Natural killer cell (primary cell): ENCODE results near the gene HUNK. TPM values are rescaled to one million over a fixed set of nuclear protein-coding genes. Genes with fewer than 3 reads are reported as not detected.

Source experiments
- ATAC-seq, 3 donors: fragments of 150-1000 bp in 2 of 3; fragments of 200-7000 bp in 1 of 3; cut with Tn5 transposase; 1 replicate in 1 of 3; 2 replicates in 2 of 3; pipeline ENCODE4 v1.10.0; 2021; ENCODE audit warnings: mild to moderate bottlenecking in 2 of 3, moderate library complexity in 2 of 3
- DNase-seq, 2 donors: peaks; one replicate each; pipeline versions ENCODE4 v3.0.0 to v3.0.0-alpha.2; 2013 to 2021; ENCODE audit warnings: mixed read lengths in 1 of 2
- H3K27ac ChIP-seq: one replicate; pipeline ENCODE4 v1.5.1; 2013; ENCODE audit warnings: mild to moderate bottlenecking, low read length
- H3K27me3 ChIP-seq: one replicate; pipeline ENCODE4 v1.6.1; 2013; ENCODE audit warnings: low read length; ENCODE audit not compliant: control insufficient read depth, insufficient read depth
- H3K36me3 ChIP-seq: one replicate; pipeline ENCODE4 v1.6.1; 2013; ENCODE audit warnings: low read length; ENCODE audit not compliant: control insufficient read depth, insufficient read depth
- H3K4me1 ChIP-seq: one replicate; pipeline ENCODE4 v1.6.1; 2013; ENCODE audit warnings: low read length; ENCODE audit not compliant: control insufficient read depth, insufficient read depth
- H3K4me3 ChIP-seq: one replicate; pipeline ENCODE4 v1.5.1; 2013; ENCODE audit warnings: low read length
- H3K9me3 ChIP-seq: one replicate; pipeline ENCODE4 v1.6.1; 2013; ENCODE audit warnings: low read length; ENCODE audit not compliant: control insufficient read depth, insufficient read depth
- H3K27ac Mint-ChIP-seq, 2 donors: one replicate each; pipeline ENCODE4 v1.8.0; 2022; ENCODE audit warnings: mild to moderate bottlenecking in 2 of 2, mixed read lengths in 2 of 2, moderate library complexity in 1 of 2
- H3K27me3 Mint-ChIP-seq, 2 donors: one replicate each; pipeline ENCODE4 v1.8.0; 2022; ENCODE audit warnings: low read depth in 2 of 2, mixed read lengths in 2 of 2
- H3K36me3 Mint-ChIP-seq: one replicate; pipeline ENCODE4 v1.8.0; 2022; ENCODE audit warnings: mixed read lengths
- H3K4me1 Mint-ChIP-seq, 2 donors: one replicate each; pipeline ENCODE4 v1.8.0; 2022; ENCODE audit warnings: mixed read lengths in 2 of 2
- H3K4me3 Mint-ChIP-seq: one replicate; pipeline ENCODE4 v1.8.0; 2022; ENCODE audit warnings: mild to moderate bottlenecking, moderate library complexity, mixed read lengths
- H3K9me3 Mint-ChIP-seq, 2 donors: one replicate each; pipeline ENCODE4 v1.8.0; 2022; ENCODE audit warnings: mixed read lengths in 2 of 2
- WGBS: methylation state at CpG from one replicate; pipeline ENCODE4 v1.1.7; 2013; ENCODE audit warnings: missing lambda C conversion rate; ENCODE audit not compliant: insufficient coverage; 5-methylcytosine and 5-hydroxymethylcytosine counted together
- intact Hi-C: fragments of 100-400 bp; cut with micrococcal nuclease; formaldehyde crosslinking; loops from one replicate; pipeline ENCODE4 v1.14.2; 2022
- total RNA-seq, 4 donors: library from RNA; stranded (reverse); fragments of 120-200 nt in 1 of 4; gene quantifications; one replicate each; pipeline versions ENCODE4 v1.2.3 to v1.2.4, GENCODE V29; 2013 to 2022
- TF ChIP-seq, protein P1 (sequence below): fragments of 200-600 bp; IDR thresholded peaks from one replicate; pipeline ENCODE4 v1.8.0; 2022; ENCODE audit warnings: antibody characterized with exemption

The HUNK gene
- total RNA-seq, 3 donors from 2014 or later (not counting 1 experiment from before 2014, with no cell fraction given): not detected

DNA sequence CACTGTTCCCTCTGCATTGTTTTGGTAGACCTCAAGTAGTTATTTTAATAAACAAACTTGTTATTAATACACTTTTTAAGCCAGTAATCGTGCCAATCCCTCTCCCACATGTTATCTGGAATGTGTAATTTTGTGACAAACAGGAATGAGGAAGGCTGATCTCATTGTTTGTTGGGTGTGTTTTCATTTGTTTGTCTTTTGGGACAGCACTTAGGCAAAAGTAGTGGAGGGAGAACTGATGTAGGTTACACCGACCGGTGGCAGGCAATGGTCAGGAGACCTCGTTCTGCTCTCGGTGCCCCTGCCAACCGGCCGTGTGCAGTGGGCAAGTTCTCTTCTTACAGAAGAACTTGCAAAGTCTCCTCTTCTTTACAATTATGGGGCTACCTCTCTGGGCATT, 99.8 kb downstream of the HUNK start:
- intact Hi-C loops: no loop called here
- H3K4me1 Mint-ChIP-seq: peaks cover 20 to 26% of the 10 kb centered on the region in 2 donors
- H3K9me3 ChIP-seq: peaks cover 8% of the 10 kb centered on the region
- H3K27me3 Mint-ChIP-seq: peaks cover 0 to 5% of the 10 kb centered on the region in 2 donors
- H3K36me3 ChIP-seq: no peaks in the 10 kb centered on the region
- no peak overlapping the region for H3K27ac Mint-ChIP-seq
- DNase-seq (no peak), ATAC-seq (no peak)
- TF ChIP-seq, protein P1, sequence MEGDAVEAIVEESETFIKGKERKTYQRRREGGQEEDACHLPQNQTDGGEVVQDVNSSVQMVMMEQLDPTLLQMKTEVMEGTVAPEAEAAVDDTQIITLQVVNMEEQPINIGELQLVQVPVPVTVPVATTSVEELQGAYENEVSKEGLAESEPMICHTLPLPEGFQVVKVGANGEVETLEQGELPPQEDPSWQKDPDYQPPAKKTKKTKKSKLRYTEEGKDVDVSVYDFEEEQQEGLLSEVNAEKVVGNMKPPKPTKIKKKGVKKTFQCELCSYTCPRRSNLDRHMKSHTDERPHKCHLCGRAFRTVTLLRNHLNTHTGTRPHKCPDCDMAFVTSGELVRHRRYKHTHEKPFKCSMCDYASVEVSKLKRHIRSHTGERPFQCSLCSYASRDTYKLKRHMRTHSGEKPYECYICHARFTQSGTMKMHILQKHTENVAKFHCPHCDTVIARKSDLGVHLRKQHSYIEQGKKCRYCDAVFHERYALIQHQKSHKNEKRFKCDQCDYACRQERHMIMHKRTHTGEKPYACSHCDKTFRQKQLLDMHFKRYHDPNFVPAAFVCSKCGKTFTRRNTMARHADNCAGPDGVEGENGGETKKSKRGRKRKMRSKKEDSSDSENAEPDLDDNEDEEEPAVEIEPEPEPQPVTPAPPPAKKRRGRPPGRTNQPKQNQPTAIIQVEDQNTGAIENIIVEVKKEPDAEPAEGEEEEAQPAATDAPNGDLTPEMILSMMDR: no peak
- no peak overlapping the region for H3K4me3 Mint-ChIP-seq
- H3K4me1 ChIP-seq: peaks cover 13% of the 10 kb centered on the region
- H3K36me3 Mint-ChIP-seq: no peaks in the 10 kb centered on the region
- H3K4me3 ChIP-seq: no peak overlapping the region
- H3K27me3 ChIP-seq: no peaks in the 10 kb centered on the region
- no peak overlapping the region for H3K27ac ChIP-seq
- WGBS: 98% methylated on average over 6 of the region's 7 CpGs
- H3K9me3 Mint-ChIP-seq: peaks cover 0 to 2% of the 10 kb centered on the region in 2 donors

DNA sequence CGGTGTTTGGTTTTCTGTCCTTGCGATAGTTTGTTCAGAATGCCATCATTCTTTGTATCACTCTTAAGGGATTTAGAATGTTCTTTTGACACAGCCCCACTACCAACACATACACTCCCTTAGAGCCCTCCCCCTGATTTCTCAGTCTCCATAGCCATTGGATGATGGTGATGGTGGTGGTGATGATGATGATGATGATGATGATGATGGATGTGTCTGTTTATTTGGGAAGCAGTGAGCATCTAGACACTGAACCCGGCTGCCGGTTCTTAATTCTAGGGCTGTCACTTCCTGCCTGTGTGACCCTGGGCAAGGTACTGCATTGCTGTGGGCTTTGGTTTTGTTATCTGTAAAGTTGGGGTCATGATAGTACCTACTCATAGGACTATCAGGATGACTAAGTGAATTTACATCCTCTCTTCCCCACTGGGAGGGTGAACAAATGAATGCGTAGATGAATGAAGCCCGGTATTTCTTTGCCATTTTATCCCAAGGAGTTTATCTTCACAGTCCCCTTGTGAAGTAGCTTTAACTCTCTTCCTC, 100.7 kb downstream of the HUNK start:
- WGBS: 97% methylated on average over 5 of the region's 6 CpGs
- ATAC-seq (no peak), DNase-seq (no peak)
- Mint-ChIP-seq H3K27ac (no peak overlapping the region), H3K4me1 (peaks cover 20 to 26% of the 10 kb centered on the region in 2 donors), H3K36me3 (no peaks in the 10 kb centered on the region), H3K9me3 (peaks cover 0 to 2% of the 10 kb centered on the region in 2 donors), H3K4me3 (no peak overlapping the region), H3K27me3 (peaks cover 0 to 5% of the 10 kb centered on the region in 2 donors)
- intact Hi-C loops: no loop called here
- no peaks in the 10 kb centered on the region for H3K27me3 ChIP-seq
- H3K4me1 ChIP-seq: peaks cover 13% of the 10 kb centered on the region
- no peak overlapping the region for H3K4me3 ChIP-seq
- peaks cover 8% of the 10 kb centered on the region for H3K9me3 ChIP-seq
- no peaks in the 10 kb centered on the region for H3K36me3 ChIP-seq
- no peak overlapping the region for H3K27ac ChIP-seq
- TF ChIP-seq, protein P1: no peak

DNA sequence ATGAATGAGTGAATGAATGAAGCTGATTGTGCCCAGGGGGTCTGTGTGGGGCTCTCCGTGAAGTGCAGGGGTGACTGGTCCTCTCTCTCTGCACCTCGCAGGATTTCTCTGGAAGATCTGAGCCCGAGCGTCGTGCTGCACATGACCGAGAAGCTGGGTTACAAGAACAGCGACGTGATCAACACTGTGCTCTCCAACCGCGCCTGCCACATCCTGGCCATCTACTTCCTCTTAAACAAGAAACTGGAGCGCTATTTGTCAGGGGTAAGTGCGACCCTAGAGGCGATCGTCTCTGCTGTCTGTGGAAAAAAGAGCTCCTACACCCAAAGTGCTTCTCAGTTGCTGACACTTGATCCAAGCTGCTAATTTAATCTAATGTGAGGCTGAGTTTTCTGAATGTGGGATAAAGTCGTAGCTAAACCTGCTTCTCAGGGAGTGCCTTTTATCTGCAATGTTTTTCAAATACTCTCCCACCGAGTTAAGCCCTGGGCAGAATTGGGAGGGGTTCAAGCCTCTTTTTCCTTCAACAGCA, 101.7 kb downstream of the HUNK start:
- H3K4me3 Mint-ChIP-seq: peak overlapping the region; percentile 47
- Histone ChIP-seq H3K27me3 (no peaks in the 10 kb centered on the region), H3K27ac (no peak overlapping the region), H3K4me1 (peaks cover 13% of the 10 kb centered on the region), H3K36me3 (no peaks in the 10 kb centered on the region), H3K9me3 (peaks cover 8% of the 10 kb centered on the region), H3K4me3 (no peak overlapping the region)
- peaks cover 0 to 5% of the 10 kb centered on the region in 2 donors for H3K27me3 Mint-ChIP-seq
- no peaks in the 10 kb centered on the region for H3K36me3 Mint-ChIP-seq
- intact Hi-C loops: no loop called here
- 12% methylated on average over 16 of the region's 16 CpGs for WGBS
- TF ChIP-seq, protein P1: no peak
- DNase-seq: peak in 1 of 2 donors; percentile 62
- H3K27ac Mint-ChIP-seq: peak overlapping the region; percentile 52 to 58
- H3K9me3 Mint-ChIP-seq: peaks cover 0 to 2% of the 10 kb centered on the region in 2 donors
- H3K4me1 Mint-ChIP-seq: peaks cover 20 to 26% of the 10 kb centered on the region in 2 donors
- peak; percentile 49 to 98 (median 79) for ATAC-seq
